AG09309 (cell line): Measurements from ENCODE around the gene EIF4G1.

Source experiments
- DNase-seq: peaks from one replicate; pipeline ENCODE4 v3.0.0-alpha.2; 2010; ENCODE audit warnings: low read depth
- H3K4me3 ChIP-seq: 2 replicates; pipeline ENCODE4 v1.5.1; 2011; ENCODE audit warnings: mild to moderate bottlenecking, low read depth, low read length, moderate library complexity; ENCODE audit not compliant: control insufficient read depth
- CTCF ChIP-seq: IDR thresholded peaks from 2 replicates; pipeline ENCODE4 v1.5.1; 2011; ENCODE audit warnings: mild to moderate bottlenecking, low read depth, low read length, inconsistent platforms; ENCODE audit not compliant: insufficient read depth, control insufficient read depth; ENCODE audit errors: missing control alignments

EIF4G1 gene

GRCh38 chr3:184296616-184297015, 17.8 kb upstream of the EIF4G1 start:
- H3K4me3 ChIP-seq = no peak overlapping the region
- TF ChIP-seq CTCF = no peak
- DNase-seq = no peak

- DNase-seq = peak; percentile 75
- peak within 1 kb of the TSS; percentile 72 for H3K4me3 ChIP-seq
- no peak for TF ChIP-seq CTCF
Observed at GRCh38 chr3:184298759-184299487, 15.5 kb upstream of the EIF4G1 start, which contains the start of gene PSMD2. PSMD2 (plus strand) TSS chr3:184299241; CDS start chr3:184299267, 26 bp downstream.

- DNase-seq = no peak
- peak overlapping the region; percentile 72 for H3K4me3 ChIP-seq
- no peak for TF ChIP-seq CTCF
Observed at GRCh38 chr3:184299488-184300377, 14.7 kb upstream of the EIF4G1 start.

- TF ChIP-seq CTCF = no peak
- H3K4me3 ChIP-seq = peak overlapping the region; percentile 72
- DNase-seq = no peak
Observed at GRCh38 chr3:184300378-184300720, 14.1 kb upstream of the EIF4G1 start.

- TF ChIP-seq CTCF = peak; percentile 32
- H3K4me3 ChIP-seq = no peak overlapping the region
- DNase-seq = no peak
Observed at GRCh38 chr3:184305577-184305976, 8.8 kb upstream of the EIF4G1 start.

GRCh38 chr3:184306341-184306972, 7.9 kb upstream of the EIF4G1 start:
- no peak for TF ChIP-seq CTCF
- DNase-seq = no peak
- no peak overlapping the region for H3K4me3 ChIP-seq
